ENCODE data around the gene COX8A. TPM values are rescaled to one million over a fixed set of nuclear protein-coding genes. Genes with fewer than 3 reads are reported as not detected.

COX8A gene
- total RNA-seq, 1 donor from 2014 or later: 212 TPM

GRCh38 chr11:64023712-64024710, 49.6 kb downstream of the COX8A start:
- ATAC-seq: no peak

DNA sequence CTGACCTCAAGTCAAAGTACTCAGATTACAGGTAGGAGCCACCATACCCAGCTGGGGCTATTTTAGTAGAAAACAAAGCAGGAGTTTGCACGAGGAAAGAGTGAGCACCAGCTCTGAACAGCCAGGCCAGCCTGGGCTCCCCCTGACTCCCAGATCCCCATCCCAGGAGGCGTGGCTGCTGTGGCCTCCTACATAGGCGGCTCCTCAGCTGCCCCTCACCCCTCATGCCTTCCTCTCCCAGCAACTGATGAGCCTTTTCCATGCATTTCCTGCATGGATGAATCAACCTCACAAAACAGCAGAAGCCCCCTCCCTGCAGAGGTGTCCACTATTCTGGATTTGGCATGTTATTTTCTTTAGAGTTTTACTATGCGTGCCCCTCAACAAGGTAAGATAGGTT, 50.8 kb downstream of the COX8A start:
- no peak for DNase-seq
- no peaks in the 10 kb centered on the region for H3K36me3 ChIP-seq
- intact Hi-C loops (cut with DNase I): no loop called here

More at GRCh38 chr11:64023712-64024710, 49.6 kb downstream of the COX8A start:
- Histone ChIP-seq H3K27ac (no peak overlapping the region), H3K36me3 (no peaks in the 10 kb centered on the region), H3K4me3 (no peak overlapping the region), H3K27me3 (ENCODE audit: low read depth) (no peaks in the 10 kb centered on the region), H3K9me3 (no peaks in the 10 kb centered on the region), H3K4me1 (peaks cover 12% of the 10 kb centered on the region)
- intact Hi-C loops (cut with DNase I): no loop called here
- no peak for DNase-seq
- TF ChIP-seq CTCF (IDR thresholded peaks at IDR 0.05): no peak

More for the DNA sequence above, 50.8 kb downstream of the COX8A start:
- Histone ChIP-seq H3K27ac (no peak overlapping the region), H3K9me3 (no peaks in the 10 kb centered on the region), H3K27me3 (ENCODE audit: low read depth) (no peaks in the 10 kb centered on the region), H3K4me1 (peaks cover 12% of the 10 kb centered on the region), H3K4me3 (no peak overlapping the region)
- no peak for TF ChIP-seq CTCF (IDR thresholded peaks at IDR 0.05)
- ATAC-seq: no peak

Other genes starting within 250 kb of the COX8A start
- 9.3 TPM for gene ZFTA, start 205.8 kb upstream of the COX8A start, total RNA-seq
- 21.7 TPM for gene SPINDOC, start 161.2 kb upstream of the COX8A start, total RNA-seq
- gene MARK2, start 135.5 kb upstream of the COX8A start, total RNA-seq: 44.9 TPM
- 0.18 TPM for gene RCOR2, start 57.5 kb upstream of the COX8A start, total RNA-seq
- 20.4 TPM for gene NAA40, start 35.6 kb upstream of the COX8A start, total RNA-seq
- 61.9 TPM for gene OTUB1, start 11.8 kb downstream of the COX8A start, total RNA-seq
- not detected for gene FLRT1, start 61.3 kb downstream of the COX8A start, total RNA-seq
- gene MACROD1, start 191.5 kb downstream of the COX8A start, total RNA-seq: 15.0 TPM
- 125 TPM for gene STIP1, start 211.6 kb downstream of the COX8A start, total RNA-seq
- 92.0 TPM for gene FERMT3, start 232.1 kb downstream of the COX8A start, total RNA-seq